Tibial artery (tissue), 4 donors: ENCODE measurements around the gene ZDHHC11.
"Not testable (repeated sequence)": the region's sequence is repeated elsewhere in the genome, so short reads cannot be mapped to it uniquely, and the experiment has no call there.

Experiments used
- DNase-seq, 2 donors: peaks; one replicate each; pipeline ENCODE4 v3.0.0-alpha.2; 2019
- H3K27ac ChIP-seq, 2 donors: fragments of 200-600 bp; sonication (generic) in 1 of 2; 1 replicate in 1 of 2; 2 replicates in 1 of 2; pipeline ENCODE4 v1.5.1; 2018 to 2019; ENCODE audit warnings: mild to moderate bottlenecking in 1 of 2
- H3K27me3 ChIP-seq, 2 donors: fragments of 200-600 bp; sonication (generic) in 1 of 2; one replicate each; pipeline versions ENCODE4 v1.5.1 to v1.6.0; 2016 to 2019
- H3K36me3 ChIP-seq, 3 donors: fragments of 200-600 bp; sonication (generic) in 2 of 3; one replicate each; pipeline ENCODE4 v1.5.1; 2016 to 2019; ENCODE audit warnings: mild to moderate bottlenecking in 2 of 3
- H3K4me1 ChIP-seq, 4 donors: fragments of 200-600 bp; sonication (generic) in 2 of 4; 1 replicate in 3 of 4; 2 replicates in 1 of 4; pipeline ENCODE4 v1.5.1; 2016 to 2019
- H3K4me3 ChIP-seq, 2 donors: fragments of 200-600 bp; sonication (generic) in 1 of 2; 1 replicate in 1 of 2; 2 replicates in 1 of 2; pipeline ENCODE4 v1.5.1; 2018 to 2019; ENCODE audit warnings: mild to moderate bottlenecking in 2 of 2
- H3K9me3 ChIP-seq, 3 donors: fragments of 200-600 bp; sonication (generic) in 1 of 3; one replicate each; pipeline ENCODE4 v1.5.1; 2016 to 2019
- intact Hi-C: fragments of 100-400 bp; cut with DNase I; formaldehyde crosslinking; loops from one replicate; pipeline ENCODE4 v1.15.0; 2023; ENCODE audit warnings: low total_unique reads

Gene ZDHHC11

DNA sequence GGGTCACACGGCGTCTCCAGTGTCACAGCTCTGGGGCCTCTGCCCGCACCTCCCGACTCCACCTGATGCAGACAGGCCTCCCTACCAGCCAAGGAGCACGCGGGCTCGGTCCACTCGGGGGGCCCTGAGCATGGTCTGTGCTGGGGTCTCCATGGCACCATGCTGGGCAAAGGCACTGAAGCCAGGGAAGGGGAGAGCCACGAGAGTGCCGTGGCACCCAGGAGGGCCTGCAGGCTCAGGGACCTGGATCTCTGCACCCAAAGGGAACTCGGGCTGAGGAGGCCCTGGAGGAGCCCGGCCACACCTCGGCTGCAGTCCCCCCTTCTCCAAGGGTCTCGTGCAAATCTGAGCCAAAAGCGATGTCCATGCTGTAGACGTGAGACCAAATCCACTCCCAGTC lies 6.4 kb downstream of the ZDHHC11 start:
- H3K4me1 ChIP-seq, H3K4me3 ChIP-seq, H3K36me3 ChIP-seq, intact Hi-C loops, H3K9me3 ChIP-seq, H3K27me3 ChIP-seq, H3K27ac ChIP-seq: not testable (repeated sequence)
- peak; percentile 14 to 54 for DNase-seq

GRCh38 chr5:843926-844325 lies 6.9 kb downstream of the ZDHHC11 start:
- not testable (repeated sequence) for H3K9me3 ChIP-seq

GRCh38 chr5:843371-843770 lies 7.4 kb downstream of the ZDHHC11 start:
- intact Hi-C loops = not testable (repeated sequence)
- DNase-seq = peak; percentile 19 to 64

More at GRCh38 chr5:843926-844325, 6.9 kb downstream of the ZDHHC11 start:
- H3K27me3 ChIP-seq, H3K27ac ChIP-seq, H3K4me1 ChIP-seq, H3K4me3 ChIP-seq, intact Hi-C loops, H3K36me3 ChIP-seq: not testable (repeated sequence)
- DNase-seq = peak; percentile 8 to 46

DNA sequence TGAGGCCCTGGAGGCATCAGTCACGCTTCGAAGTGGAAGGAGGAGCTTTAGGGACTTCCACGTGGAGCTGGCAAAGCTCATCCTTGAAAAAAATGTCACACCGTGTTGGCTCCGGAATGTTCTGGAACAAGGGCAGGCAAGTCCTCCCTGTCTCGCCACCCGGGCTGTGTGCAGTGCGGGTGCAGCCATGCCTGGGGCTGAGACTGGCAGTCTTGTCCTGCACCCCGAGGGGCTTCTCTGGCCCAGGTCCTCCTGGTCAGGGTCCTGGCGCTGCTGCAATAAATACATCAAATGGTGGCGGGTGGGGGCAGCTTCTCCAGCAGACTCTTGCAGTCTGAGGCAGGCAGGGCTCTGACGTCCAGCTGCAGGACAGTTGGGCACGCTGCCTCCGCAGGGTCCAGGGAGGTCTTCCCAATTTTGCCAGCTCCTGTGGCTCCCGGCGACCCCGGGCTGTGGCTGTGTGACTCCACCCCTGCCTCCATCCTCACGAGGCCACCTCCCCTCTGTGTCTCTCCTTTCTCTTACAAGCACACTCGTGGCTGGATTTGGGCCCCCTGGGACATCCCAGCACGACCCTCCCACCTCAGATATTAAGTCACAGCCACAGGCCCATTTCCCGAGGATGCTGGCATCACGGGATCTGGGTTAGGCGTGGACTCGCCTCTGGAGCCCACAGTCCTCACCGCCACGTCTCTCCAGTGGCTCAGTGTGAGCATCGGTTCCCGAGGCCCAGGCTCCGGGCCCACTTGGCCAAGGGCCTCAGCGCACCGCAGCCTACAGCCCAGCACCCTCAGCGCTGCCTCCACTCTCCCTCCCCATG lies 8.2 kb downstream of the ZDHHC11 start:
- H3K9me3 ChIP-seq, H3K4me1 ChIP-seq, H3K27me3 ChIP-seq, H3K4me3 ChIP-seq, H3K27ac ChIP-seq, H3K36me3 ChIP-seq, intact Hi-C loops: not testable (repeated sequence)
- DNase-seq = peak; percentile 12 to 61

More at GRCh38 chr5:843371-843770, 7.4 kb downstream of the ZDHHC11 start:
- H3K36me3 ChIP-seq, H3K27ac ChIP-seq, H3K9me3 ChIP-seq, H3K4me1 ChIP-seq, H3K4me3 ChIP-seq, H3K27me3 ChIP-seq: not testable (repeated sequence)

DNA sequence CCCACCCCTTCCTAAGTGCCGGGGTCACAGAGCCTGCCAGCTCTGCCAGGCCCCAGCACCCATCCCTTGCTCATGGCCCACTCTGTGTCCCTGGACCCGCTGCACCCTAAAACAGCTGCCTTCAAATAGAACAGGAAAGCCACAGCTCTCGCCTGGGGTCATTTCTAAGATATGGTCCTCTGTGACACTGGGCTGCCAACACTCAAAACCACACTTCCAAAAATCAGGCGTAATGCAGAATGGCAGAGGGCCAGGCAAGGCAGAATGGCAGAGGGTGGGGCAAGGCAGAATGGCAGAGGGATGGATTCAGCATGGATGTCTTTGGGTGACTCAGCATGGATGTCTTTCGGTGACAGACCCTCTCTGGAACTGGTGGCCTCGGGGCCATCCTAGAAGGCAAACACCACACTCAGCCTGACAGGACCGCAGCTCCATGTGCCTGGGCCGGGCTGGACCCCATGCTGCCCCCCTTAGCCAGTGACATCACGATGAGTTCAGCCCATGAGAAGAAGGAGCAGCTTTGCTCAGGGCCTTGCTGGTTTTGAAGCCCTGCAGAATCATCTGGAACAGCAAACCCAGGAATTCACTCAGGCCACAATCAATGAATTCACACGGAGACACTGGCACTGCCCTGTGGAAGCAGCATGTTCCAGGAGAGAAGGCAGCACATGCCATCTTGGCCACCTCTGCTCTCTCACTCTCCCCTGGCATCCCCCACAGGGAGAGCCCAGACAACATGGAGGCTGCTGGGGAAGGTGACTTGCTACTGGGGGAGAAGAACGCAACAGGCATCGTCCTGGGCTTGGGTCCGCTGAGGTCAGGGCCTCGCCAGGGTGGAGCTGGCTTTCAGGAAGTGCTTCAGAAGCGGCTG lies 9.0 kb downstream of the ZDHHC11 start:
- not testable (repeated sequence) for H3K36me3 ChIP-seq, H3K9me3 ChIP-seq, H3K27me3 ChIP-seq, H3K27ac ChIP-seq, H3K4me3 ChIP-seq, H3K4me1 ChIP-seq
- intact Hi-C loops = loop anchor here (2.0 kb wide), 1 partner anchor 97 kb away; no protein-coding TSS in a partner anchor
- peak; percentile 15 to 45 for DNase-seq

- H3K27ac ChIP-seq, H3K36me3 ChIP-seq, H3K27me3 ChIP-seq, H3K9me3 ChIP-seq, H3K4me3 ChIP-seq, H3K4me1 ChIP-seq: not testable (repeated sequence)
- intact Hi-C loops = loop anchor here (2.0 kb wide), 1 partner anchor 96 kb away; no protein-coding TSS in a partner anchor
- DNase-seq = peak in 1 of 2 donors; percentile 3
Measured at GRCh38 chr5:840974-841435, 9.8 kb downstream of the ZDHHC11 start.

- not testable (repeated sequence) for H3K27me3 ChIP-seq, H3K36me3 ChIP-seq, H3K9me3 ChIP-seq, H3K27ac ChIP-seq, H3K4me1 ChIP-seq, H3K4me3 ChIP-seq
- peak; percentile 15 to 61 for DNase-seq
- intact Hi-C loops = loop anchor here (2.0 kb wide), 1 partner anchor 96 kb away; no protein-coding TSS in a partner anchor
Measured at GRCh38 chr5:840118-840973, 10.4 kb downstream of the ZDHHC11 start.

GRCh38 chr5:838431-838851 lies 12.3 kb downstream of the ZDHHC11 start:
- H3K4me3 ChIP-seq, H3K4me1 ChIP-seq, H3K36me3 ChIP-seq, DNase-seq, H3K9me3 ChIP-seq, intact Hi-C loops, H3K27me3 ChIP-seq, H3K27ac ChIP-seq: not testable (repeated sequence)

DNA sequence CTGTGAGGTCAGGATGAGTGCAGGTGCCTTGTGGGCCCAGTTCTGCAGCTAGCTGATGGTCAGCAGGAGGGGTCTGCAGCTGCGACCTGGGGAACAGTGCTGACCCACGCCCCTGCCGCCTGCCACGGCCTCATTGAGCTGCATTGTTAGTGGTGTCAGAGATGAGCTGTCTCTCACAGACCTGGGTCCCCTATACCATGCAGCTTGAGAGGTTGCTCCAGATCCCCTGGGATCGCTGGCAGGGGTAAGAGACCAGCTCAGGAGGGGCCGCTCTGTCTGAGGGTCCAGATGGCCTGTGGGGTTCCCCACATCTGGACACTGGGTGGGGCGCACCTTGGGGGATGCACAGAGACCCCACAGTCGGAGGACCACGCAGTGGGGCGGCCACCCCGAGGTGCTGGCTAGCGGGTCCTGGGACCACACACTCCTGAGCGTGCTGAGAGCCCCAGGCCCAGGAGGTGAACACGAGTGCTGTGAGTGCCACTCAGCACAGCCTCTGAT lies 13.1 kb downstream of the ZDHHC11 start:
- intact Hi-C loops, H3K36me3 ChIP-seq, DNase-seq, H3K9me3 ChIP-seq, H3K4me3 ChIP-seq, H3K4me1 ChIP-seq, H3K27me3 ChIP-seq, H3K27ac ChIP-seq: not testable (repeated sequence)

DNA sequence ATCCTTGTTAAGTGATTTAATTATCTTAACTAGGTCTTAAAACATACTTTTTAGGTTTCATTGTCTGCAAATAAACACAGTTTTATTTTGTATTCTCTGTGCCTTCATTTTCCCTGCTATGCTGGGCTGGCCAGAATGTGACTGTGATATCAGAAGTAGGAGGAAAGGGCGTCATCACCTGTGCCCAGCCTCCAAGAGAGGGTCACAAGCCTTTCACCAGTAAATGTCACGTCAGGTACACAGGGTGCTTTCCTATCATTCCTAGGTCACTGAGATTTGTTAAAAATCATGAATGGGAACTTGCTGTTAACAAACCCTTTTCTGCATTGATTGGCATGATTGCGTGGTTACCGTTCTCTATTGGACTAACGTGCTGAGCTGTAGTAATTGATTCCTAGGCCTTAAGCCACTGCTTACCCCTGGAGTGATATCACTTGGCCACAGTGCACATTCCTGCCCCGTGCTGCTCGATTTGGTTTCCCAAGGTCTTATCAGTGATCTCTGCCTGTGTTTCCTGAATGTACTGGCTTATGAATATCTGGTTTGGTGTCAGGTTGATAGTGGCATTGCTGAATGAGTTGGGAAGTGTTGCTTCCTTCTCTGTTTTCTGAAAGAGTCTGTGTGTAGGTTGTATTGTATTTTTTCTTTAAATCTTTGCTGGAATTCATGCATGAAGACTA lies 14.7 kb downstream of the ZDHHC11 start:
- H3K4me3 ChIP-seq, H3K27me3 ChIP-seq, H3K9me3 ChIP-seq, DNase-seq, H3K27ac ChIP-seq, H3K4me1 ChIP-seq, intact Hi-C loops, H3K36me3 ChIP-seq: not testable (repeated sequence)

DNA sequence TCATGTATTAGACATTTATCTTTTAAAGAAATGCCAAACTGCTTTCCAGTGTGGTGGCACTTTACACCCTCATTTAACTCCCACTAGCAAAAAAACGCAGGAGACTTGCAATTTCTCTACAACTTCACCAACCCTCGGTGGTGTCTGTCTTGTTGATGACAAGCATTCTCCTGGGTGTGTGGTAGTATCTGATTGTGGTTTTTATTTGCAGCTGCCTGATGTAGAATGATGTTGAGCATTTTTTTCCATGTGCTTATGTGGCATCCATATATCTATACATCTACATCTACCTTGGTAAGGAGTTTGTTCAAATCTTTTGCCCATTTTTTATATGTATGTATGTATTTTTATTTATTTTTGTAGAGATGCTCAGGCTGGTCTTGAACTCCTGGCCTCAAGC lies 16.8 kb downstream of the ZDHHC11 start:
- H3K36me3 ChIP-seq, intact Hi-C loops, H3K9me3 ChIP-seq, H3K27ac ChIP-seq, H3K4me1 ChIP-seq, H3K4me3 ChIP-seq, DNase-seq, H3K27me3 ChIP-seq: not testable (repeated sequence)

- H3K27me3 ChIP-seq, H3K27ac ChIP-seq, DNase-seq, H3K4me3 ChIP-seq, H3K4me1 ChIP-seq, intact Hi-C loops, H3K9me3 ChIP-seq: not testable (repeated sequence)
- peaks cover 0 to 16% (median 0%) of the 10 kb centered on the region in 3 donors for H3K36me3 ChIP-seq
Measured at GRCh38 chr5:828194-828593, 22.6 kb downstream of the ZDHHC11 start.

GRCh38 chr5:825544-825943 lies 25.2 kb downstream of the ZDHHC11 start:
- H3K27ac ChIP-seq, intact Hi-C loops, H3K9me3 ChIP-seq, H3K4me3 ChIP-seq, DNase-seq, H3K27me3 ChIP-seq, H3K4me1 ChIP-seq: not testable (repeated sequence)
- peaks cover 0 to 16% (median 0%) of the 10 kb centered on the region in 3 donors for H3K36me3 ChIP-seq
